ENCODE results near the gene SGTA.

SGTA gene

GRCh38 chr19:2728783-2729387, 54.2 kb downstream of the SGTA start:
- in situ Hi-C loops (cut with MboI; ENCODE audit: low sequenced_read_pairs): no loop called here

GRCh38 chr19:2727640-2727944, 55.5 kb downstream of the SGTA start:
- in situ Hi-C loops (cut with MboI; ENCODE audit: low sequenced_read_pairs): no loop called here

DNA sequence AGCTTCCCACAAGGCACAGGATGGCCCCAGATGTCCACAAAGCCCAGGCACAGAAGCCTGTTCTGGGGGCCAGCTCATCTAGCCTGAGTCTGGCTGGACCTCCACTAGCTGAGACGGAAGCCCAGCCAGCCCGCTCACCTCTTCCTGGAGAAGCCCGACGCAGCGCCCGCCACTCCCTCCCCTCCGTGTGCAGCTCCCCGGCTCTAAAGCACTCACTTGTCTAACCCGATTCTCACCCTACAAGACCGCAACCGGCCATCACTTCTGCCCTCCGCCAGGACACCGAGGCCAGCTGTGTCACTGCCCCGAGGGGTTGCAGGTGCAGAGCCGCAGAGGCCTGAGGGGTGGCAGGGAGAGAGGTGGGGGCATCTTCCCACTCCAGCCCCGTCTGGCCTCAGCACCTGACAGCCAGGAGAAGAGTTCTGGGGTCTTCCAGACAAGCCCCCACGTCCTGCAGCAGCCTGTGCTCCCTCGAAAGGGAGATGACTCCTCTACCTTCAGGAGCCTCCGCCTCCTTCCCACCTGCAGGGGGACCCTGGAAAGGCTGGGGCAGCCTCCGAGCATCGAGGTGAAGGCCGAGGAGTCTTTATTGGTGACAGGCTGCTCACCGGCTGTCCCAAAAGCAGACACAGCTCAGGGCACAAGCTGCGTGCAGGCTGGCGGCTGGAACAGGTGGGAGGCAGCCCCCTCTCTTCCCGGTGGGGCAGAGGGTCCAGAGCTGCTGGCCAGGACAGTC, 56.0 kb downstream of the SGTA start:
- in situ Hi-C loops (cut with MboI; ENCODE audit: low sequenced_read_pairs): no loop called here

- in situ Hi-C loops (cut with MboI; ENCODE audit: low sequenced_read_pairs): no loop called here
These were observed 56.8 kb downstream of the SGTA start for GRCh38 chr19:2726160-2726855.

DNA sequence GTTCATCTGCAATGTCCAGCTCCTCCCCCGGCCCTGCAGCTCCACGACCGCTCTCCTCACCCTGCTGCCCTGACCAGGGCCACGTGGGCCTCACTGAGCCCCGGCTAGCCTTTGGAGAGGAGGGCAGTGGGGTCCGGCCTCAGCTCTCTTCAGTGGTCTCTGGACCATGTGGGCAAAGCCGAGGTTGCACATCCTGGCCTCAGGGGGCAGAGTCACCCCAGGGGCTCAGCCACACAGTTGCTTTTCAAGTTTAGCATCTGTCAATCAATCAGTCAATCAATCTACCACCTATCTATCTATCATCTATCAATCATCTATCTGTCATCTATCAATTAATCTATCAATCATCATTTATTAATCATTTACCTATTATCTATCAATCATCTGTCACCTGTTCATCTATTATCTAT, 58.9 kb downstream of the SGTA start:
- in situ Hi-C loops (cut with MboI; ENCODE audit: low sequenced_read_pairs): no loop called here

GRCh38 chr19:2723747-2724146, 59.3 kb downstream of the SGTA start:
- in situ Hi-C loops (cut with MboI; ENCODE audit: low sequenced_read_pairs): no loop called here

GRCh38 chr19:2723345-2723715, 59.7 kb downstream of the SGTA start:
- in situ Hi-C loops (cut with MboI; ENCODE audit: low sequenced_read_pairs): no loop called here

DNA sequence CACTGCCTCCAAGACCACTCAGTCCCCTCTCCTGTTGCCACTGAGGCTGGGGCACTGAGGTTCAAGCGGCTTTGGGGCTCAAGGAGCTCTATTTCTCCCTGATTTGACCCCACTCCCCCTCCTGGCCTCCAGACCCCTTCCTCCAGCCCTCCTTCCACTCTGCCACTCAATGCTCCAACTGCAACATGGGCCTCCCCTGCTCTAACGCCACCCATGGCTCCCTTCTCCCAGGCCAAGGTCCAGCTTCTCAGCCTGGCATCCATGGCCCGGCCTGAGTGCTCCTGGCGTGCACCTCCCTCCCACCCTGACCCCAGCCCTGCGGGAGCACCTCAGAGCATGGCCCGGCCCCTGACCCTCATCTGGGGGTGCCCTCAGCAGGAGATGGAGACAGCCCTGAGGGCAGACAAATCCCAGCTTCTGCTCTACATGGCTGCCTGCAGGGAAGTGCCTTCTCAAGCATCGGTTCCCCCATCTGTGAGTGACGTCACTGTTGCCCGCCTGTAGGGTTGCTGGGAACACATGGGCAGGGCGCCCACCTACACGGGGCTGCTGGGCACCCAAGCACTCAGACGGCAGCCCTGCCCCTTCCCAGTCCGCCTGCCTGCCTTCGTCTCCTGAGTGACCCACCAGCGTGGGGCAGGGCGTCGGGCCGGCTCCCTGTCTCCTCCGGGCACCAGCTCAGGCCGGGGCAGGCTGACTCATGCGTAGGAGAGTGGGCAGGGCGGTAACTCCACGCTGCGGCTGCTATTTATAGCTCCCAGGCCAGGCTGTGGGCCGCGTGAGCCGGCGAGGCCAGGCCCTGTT, 60.3 kb downstream of the SGTA start:
- in situ Hi-C loops (cut with MboI; ENCODE audit: low sequenced_read_pairs): no loop called here

DNA sequence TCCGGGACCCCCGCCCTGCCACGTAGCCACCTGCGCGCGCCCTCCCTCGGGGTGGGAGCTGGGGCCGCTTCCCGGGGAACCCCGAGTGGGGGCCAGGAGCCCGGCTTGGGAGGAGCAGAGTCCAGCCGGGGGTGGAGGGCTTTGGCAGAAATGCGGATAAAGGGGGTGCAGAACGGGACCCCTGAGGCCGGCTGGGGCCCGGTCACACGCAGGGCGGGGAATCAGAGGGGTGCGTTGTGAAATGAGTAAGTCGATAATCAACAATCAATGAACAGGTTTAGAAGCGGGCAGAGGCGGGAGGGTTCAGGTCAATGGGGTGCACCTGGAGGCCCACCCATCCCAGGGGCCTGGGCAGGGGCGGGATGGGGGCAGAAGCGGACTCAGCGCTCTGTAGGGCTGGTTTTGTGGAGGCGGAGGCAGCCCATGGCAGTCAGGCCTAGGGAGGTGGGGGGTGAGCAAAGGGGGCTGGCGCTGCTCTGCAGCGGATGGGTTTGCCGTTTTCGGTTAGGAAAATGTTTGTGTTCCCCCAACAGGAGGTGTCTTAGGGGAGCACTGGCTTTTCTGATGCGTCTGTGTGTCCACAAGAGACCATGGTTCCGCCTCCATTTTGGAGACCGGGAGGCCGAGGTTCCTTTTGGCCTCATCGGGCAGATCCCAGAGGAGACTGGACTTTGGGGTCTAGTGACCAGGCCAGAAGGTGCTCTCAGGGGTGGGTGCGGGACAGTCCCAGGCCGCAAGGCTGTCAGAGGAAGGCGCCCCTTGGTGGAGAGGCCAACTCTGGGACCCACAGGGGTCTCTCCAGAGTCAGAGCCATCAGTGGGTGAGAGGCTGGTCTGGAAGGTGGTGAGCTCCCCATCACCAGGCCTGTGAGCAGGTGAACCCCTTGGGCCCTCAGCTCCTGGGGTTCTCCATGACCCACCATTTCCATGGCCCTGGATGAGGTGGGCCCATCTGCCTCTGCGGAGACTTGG, 61.2 kb downstream of the SGTA start:
- in situ Hi-C loops (cut with MboI; ENCODE audit: low sequenced_read_pairs): no loop called here

- in situ Hi-C loops (cut with MboI; ENCODE audit: low sequenced_read_pairs): no loop called here
These were observed 62.1 kb downstream of the SGTA start, which contains the start of gene DIRAS1 for GRCh38 chr19:2720777-2721569. Gene DIRAS1 (minus strand): TSS chr19:2721372. CDS start chr19:2717806, 3,566 bp downstream.

- in situ Hi-C loops (cut with MboI; ENCODE audit: low sequenced_read_pairs): no loop called here
These were observed 62.9 kb downstream of the SGTA start for GRCh38 chr19:2719920-2720776.

DNA sequence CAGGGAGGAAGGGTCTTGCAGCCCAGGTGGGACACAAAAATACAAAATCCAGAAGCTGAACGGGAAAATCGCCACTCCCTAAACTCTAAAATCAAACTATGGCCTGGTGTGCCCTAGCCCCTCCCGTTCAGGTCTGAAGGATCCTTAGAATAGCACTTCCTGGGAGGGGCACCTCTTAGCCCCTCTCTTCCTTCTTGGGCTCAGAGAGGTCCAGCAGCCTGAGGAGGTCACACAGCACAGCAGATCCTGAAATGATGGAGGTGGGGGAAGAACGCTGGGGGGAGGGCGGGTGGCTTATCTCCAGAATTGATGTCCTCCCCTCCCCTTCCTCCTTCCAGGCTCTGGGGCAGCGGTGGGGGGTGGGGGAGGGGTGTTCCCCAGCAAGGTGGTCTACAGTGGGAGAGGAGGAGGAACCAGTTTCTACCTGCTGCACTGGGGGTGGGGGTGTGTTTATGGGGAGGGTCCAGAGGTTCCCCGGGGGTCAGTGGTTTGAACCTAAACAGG, 63.8 kb downstream of the SGTA start:
- in situ Hi-C loops (cut with MboI; ENCODE audit: low sequenced_read_pairs): no loop called here

DNA sequence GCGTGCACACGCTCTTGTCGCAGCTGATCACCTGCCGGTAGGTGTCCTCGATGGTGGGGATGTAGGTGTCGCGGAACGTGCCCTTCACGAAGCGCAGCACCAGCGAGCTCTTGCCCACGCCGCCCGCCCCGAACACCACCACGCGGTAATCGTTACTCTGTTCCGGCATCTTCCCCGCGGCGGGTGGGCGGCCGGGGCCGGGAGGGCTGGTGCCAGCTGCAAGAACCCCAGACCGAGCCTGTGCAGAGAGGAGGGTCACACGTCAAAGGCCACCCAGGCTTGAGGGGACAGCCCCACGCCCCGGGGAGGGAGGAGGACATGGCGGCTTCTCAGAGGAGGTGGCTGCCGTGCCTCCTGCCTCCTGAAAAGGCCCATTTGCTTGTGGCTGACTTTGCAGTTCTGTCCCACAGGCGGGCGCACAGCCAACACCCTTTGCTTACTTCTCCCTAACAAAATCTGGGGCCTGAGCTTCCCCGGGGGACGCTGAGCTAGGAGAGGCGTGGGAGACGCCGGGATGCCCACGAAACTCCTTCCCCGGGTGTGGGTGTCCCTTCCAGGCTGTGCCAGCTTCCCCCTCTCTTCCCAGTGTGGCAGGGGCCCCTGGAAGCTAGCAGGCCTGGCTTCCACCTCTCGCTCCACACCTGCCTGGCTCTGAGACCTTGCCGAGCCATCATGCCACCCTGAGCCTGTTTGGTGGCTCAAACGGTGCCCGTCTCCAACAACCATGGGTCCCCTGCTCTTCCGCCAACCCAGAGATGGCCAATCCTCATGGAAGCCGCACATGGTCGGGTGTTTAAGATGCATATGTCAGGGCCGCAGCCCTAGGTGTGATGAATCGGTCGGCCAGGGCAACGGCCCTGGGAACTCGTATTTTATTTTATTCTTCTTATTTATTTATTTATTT, 65.2 kb downstream of the SGTA start:
- in situ Hi-C loops (cut with MboI; ENCODE audit: low sequenced_read_pairs): no loop called here

GRCh38 chr19:2716722-2717637, 66.1 kb downstream of the SGTA start:
- in situ Hi-C loops (cut with MboI; ENCODE audit: low sequenced_read_pairs): no loop called here

- in situ Hi-C loops (cut with MboI; ENCODE audit: low sequenced_read_pairs): no loop called here
These were observed 66.8 kb downstream of the SGTA start for GRCh38 chr19:2716275-2716650.
